HEK293 (cell line): ENCODE results near the gene NDFIP2.

Experiments used
- SETDB1 ChIP-seq: IDR thresholded peaks from one replicate; pipeline ENCODE4 v1.6.1; 2017; ENCODE audit warnings: mild to moderate bottlenecking, low read length, moderate library complexity, mixed read lengths; ENCODE audit not compliant: insufficient read length
- TRIM28 ChIP-seq: IDR thresholded peaks from 2 replicates; pipeline ENCODE4 v1.6.1; 2011; ENCODE audit warnings: low read length, control low read depth, borderline replicate concordance
- ZNF175 ChIP-seq: fragments of 450-650 bp; formaldehyde crosslinking; IDR thresholded peaks from 2 replicates; pipeline ENCODE4 v1.5.1; 2016; ENCODE audit warnings: missing biosample characterization, missing genetic modification characterization
- ZNF335 ChIP-seq: fragments of 450-650 bp; formaldehyde crosslinking; conservative IDR thresholded peaks from 2 replicates; pipeline ENCODE4 v1.5.1; 2016; ENCODE audit warnings: missing biosample characterization, missing genetic modification characterization
- ZNF585B ChIP-seq: fragments of 450-650 bp; formaldehyde crosslinking; IDR thresholded peaks from 2 replicates; pipeline ENCODE4 v1.5.1; 2016; ENCODE audit warnings: missing biosample characterization, missing genetic modification characterization
- ZNF660 ChIP-seq: fragments of 450-650 bp; IDR thresholded peaks from 2 replicates; pipeline ENCODE4 v1.5.1; 2018; ENCODE audit warnings: missing biosample characterization, mild to moderate bottlenecking, missing genetic modification characterization
- ZNF830 ChIP-seq: fragments of 450-650 bp; IDR thresholded peaks from 2 replicates; pipeline ENCODE4 v1.5.0; 2018; ENCODE audit warnings: missing biosample characterization, missing genetic modification characterization, low read depth, mild to moderate bottlenecking, moderate library complexity
- TF ChIP-seq, protein P1 (sequence below): fragments of 450-650 bp; formaldehyde crosslinking; IDR thresholded peaks from 2 replicates; pipeline ENCODE4 v1.5.1; 2016; ENCODE audit warnings: missing biosample characterization, missing genetic modification characterization
- TF ChIP-seq, protein P2 (sequence below): fragments of 450-650 bp; IDR thresholded peaks from 2 replicates; pipeline ENCODE4 v1.5.1; 2018; ENCODE audit warnings: missing biosample characterization, missing genetic modification characterization
- TF ChIP-seq, protein P3 (sequence below): fragments of 450-650 bp; IDR thresholded peaks from 2 replicates; pipeline ENCODE4 v1.5.1; 2018; ENCODE audit warnings: missing biosample characterization, mild to moderate bottlenecking, missing genetic modification characterization
- TF ChIP-seq, protein P4 (sequence below): fragments of 450-650 bp; formaldehyde crosslinking; IDR thresholded peaks from 2 replicates; pipeline ENCODE4 v1.5.1; 2016; ENCODE audit warnings: missing biosample characterization, missing genetic modification characterization

DNA sequence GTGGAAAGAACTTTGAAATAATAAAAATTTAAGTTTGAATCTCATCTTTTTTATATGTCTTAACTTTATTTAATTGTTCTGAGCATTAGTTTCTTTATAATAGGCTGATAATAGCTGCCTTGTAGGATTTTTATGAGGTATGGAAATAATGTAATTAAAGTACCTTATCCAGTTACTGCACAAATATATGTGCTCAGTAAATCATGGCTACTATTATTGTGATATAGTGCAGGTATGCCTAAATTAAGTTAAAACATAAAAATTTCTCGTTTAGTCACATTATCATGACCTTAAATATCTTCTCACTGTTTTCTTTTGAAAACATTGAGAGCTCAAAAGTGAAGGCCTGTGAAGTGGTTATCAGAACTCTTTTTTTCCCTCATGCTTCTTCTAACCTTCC, 62.9 kb downstream of the NDFIP2 start:
- TF ChIP-seq TRIM28 (no peak), ZNF830 (tag by site-specific recombination) (no peak), ZNF660 (no peak), ZNF585B (tag by site-specific recombination) (no peak), ZNF335 (tag by site-specific recombination) (no peak), ZNF175 (no peak), SETDB1 (no peak)
- TF ChIP-seq, protein P1, sequence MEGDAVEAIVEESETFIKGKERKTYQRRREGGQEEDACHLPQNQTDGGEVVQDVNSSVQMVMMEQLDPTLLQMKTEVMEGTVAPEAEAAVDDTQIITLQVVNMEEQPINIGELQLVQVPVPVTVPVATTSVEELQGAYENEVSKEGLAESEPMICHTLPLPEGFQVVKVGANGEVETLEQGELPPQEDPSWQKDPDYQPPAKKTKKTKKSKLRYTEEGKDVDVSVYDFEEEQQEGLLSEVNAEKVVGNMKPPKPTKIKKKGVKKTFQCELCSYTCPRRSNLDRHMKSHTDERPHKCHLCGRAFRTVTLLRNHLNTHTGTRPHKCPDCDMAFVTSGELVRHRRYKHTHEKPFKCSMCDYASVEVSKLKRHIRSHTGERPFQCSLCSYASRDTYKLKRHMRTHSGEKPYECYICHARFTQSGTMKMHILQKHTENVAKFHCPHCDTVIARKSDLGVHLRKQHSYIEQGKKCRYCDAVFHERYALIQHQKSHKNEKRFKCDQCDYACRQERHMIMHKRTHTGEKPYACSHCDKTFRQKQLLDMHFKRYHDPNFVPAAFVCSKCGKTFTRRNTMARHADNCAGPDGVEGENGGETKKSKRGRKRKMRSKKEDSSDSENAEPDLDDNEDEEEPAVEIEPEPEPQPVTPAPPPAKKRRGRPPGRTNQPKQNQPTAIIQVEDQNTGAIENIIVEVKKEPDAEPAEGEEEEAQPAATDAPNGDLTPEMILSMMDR = no peak
- TF ChIP-seq, protein P2, sequence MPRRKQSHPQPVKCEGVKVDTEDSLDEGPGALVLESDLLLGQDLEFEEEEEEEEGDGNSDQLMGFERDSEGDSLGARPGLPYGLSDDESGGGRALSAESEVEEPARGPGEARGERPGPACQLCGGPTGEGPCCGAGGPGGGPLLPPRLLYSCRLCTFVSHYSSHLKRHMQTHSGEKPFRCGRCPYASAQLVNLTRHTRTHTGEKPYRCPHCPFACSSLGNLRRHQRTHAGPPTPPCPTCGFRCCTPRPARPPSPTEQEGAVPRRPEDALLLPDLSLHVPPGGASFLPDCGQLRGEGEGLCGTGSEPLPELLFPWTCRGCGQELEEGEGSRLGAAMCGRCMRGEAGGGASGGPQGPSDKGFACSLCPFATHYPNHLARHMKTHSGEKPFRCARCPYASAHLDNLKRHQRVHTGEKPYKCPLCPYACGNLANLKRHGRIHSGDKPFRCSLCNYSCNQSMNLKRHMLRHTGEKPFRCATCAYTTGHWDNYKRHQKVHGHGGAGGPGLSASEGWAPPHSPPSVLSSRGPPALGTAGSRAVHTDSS (tag by site-specific recombination) = no peak
- TF ChIP-seq, protein P3, sequence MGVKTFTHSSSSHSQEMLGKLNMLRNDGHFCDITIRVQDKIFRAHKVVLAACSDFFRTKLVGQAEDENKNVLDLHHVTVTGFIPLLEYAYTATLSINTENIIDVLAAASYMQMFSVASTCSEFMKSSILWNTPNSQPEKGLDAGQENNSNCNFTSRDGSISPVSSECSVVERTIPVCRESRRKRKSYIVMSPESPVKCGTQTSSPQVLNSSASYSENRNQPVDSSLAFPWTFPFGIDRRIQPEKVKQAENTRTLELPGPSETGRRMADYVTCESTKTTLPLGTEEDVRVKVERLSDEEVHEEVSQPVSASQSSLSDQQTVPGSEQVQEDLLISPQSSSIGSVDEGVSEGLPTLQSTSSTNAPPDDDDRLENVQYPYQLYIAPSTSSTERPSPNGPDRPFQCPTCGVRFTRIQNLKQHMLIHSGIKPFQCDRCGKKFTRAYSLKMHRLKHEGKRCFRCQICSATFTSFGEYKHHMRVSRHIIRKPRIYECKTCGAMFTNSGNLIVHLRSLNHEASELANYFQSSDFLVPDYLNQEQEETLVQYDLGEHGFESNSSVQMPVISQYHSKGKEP (tag by site-specific recombination) = no peak
- TF ChIP-seq, protein P4, sequence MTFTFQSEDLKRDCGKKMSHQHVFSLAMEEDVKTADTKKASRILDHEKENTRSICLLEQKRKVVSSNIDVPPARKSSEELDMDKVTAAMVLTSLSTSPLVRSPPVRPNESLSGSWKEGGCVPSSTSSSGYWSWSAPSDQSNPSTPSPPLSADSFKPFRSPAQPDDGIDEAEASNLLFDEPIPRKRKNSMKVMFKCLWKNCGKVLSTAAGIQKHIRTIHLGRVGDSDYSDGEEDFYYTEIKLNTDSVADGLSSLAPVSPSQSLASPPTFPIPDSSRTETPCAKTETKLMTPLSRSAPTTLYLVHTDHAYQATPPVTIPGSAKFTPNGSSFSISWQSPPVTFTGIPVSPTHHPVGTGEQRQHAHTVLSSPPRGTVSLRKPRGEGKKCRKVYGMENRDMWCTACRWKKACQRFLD = no peak
